ENCODE data around the gene TGFB2. TPM values are rescaled to one million over a fixed set of nuclear protein-coding genes. Genes with fewer than 3 reads are reported as not detected.

The TGFB2 gene
- polyA plus RNA-seq, 2 of the 4 experiments (the other 2 are of a cell fraction), result 29.7 to 65.8 TPM

DNA sequence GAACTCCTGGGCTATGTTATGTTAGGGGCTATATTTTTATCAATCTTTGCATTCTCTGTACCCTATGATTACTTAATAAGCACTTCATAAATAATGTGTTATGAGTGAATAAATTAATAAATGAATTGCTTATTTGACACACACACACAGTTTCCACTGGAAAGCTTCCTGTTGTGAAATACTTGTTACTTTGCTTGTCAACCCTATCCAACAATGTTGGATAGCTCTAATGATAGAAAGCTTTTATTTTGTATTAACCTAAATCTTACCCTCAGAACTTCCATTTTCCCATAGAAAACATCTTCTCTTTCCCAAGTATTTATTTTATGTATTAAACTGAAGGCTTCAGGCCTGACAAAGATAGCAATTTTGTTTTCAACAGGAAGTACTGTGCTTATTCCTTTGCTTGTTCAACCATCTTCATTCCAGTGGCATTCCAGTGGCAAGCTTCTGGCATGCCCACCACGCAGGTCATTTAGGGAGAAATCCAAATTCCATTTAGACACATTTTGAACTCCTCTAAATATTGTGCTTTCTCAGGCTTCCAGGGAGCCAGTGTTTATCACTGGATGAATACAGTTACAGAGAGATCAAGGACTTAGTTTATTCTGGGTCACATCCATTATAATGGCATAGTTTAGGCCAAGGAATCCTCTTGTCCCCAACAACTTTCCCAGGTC lies 134.4 kb downstream of the TGFB2 start:
- H3K9me3 ChIP-seq, result peaks cover 18% of the 10 kb centered on the region; the same call in 2 of the 3 replicates
- CTCF ChIA-PET, result interaction anchor here (1.1 to 1.9 kb wide), 8 partner anchors 11 to 1181 kb away, joined by 3 to 5 read pairs (median 4); partner anchors contain the start of gene TGFB2
- FAIRE-seq, result no peak
- peak overlapping the region; percentile 65 for H3K4me2 ChIP-seq
- ATAC-seq, result peak; percentile 6 to 41; a peak in 3 of 6 replicates
- peak overlapping the region; percentile 86 to 91 for H3K27ac ChIP-seq
- DNase-seq (ENCODE audit: low read depth in 1 of 2, low spot score in 1 of 2), result peak in 1 of 2 experiments; percentile 67
- POLR2A ChIA-PET, result interaction anchor here (0.5 to 3.4 kb wide), 7 partner anchors 19 to 896 kb away, joined by 3 to 38 read pairs (median 9); partner anchors contain the start of gene TGFB2
- no peak overlapping the region for H3K4me3 ChIP-seq
- peaks cover 66% of the 10 kb centered on the region for H3K4me1 ChIP-seq
- 14% methylated on average over 1 of the region's 1 CpG for WGBS (ENCODE audit: missing lambda C conversion rate)
- TF ChIP-seq RAD21 (conservative IDR thresholded peaks at IDR 0.05 in 1 of 2, IDR thresholded peaks at IDR 0.05 in 1 of 2) (no peak; a peak in 1 of 5 replicates), EP300 (IDR thresholded peaks at IDR 0.05) (no peak), KDM1A (IDR thresholded peaks at IDR 0.05; ENCODE audit: low read depth) (no peak), TFCP2L1 (CRISPR knock-in tag; IDR thresholded peaks at IDR 0.05) (no peak), HDAC2 (IDR thresholded peaks at IDR 0.05) (no peak), ZSCAN20 (CRISPR knock-in tag; IDR thresholded peaks at IDR 0.05) (peak; percentile 80; the same call in 1 of the 2 replicates), NFE2L2 (conservative IDR thresholded peaks at IDR 0.05; ENCODE audit: low read length) (no peak), SREBF2 (IDR thresholded peaks at IDR 0.05) (no peak), RCOR1 (IDR thresholded peaks at IDR 0.05; ENCODE audit: low read depth, low read length) (no peak), JUNB (IDR thresholded peaks at IDR 0.05) (no peak), FOXS1 (CRISPR knock-in tag; IDR thresholded peaks at IDR 0.05) (no peak), HOXA7 (CRISPR knock-in tag; IDR thresholded peaks at IDR 0.05) (peak; percentile 77; the same call in 1 of the 2 replicates), GATA3 (IDR thresholded peaks at IDR 0.05; ENCODE audit: borderline replicate concordance) (no peak), FOSB (CRISPR knock-in tag; IDR thresholded peaks at IDR 0.05) (no peak), POLR2A (IDR thresholded peaks at IDR 0.05; ENCODE audit: low read length) (no peak), BHLHE40 (IDR thresholded peaks at IDR 0.05; ENCODE audit: low read depth, low read length) (no peak), HEYL (CRISPR knock-in tag; IDR thresholded peaks at IDR 0.05) (0 out of 2 replicates have a peak, but pooled peaks have one; percentile 53), ZFP36 (IDR thresholded peaks at IDR 0.05; ENCODE audit: borderline replicate concordance, partially characterized antibody) (no peak), CBX2 (IDR thresholded peaks at IDR 0.05; ENCODE audit: borderline replicate concordance, low read depth) (no peak), RFX5 (IDR thresholded peaks at IDR 0.05) (no peak), SMC3 (IDR thresholded peaks at IDR 0.05) (no peak), ZC3H11A (IDR thresholded peaks at IDR 0.05) (no peak), MAZ (IDR thresholded peaks at IDR 0.05; ENCODE audit: borderline replicate concordance, low read depth, low read length) (no peak), JUN (IDR thresholded peaks at IDR 0.05) (no peak), ESRRA (IDR thresholded peaks at IDR 0.05; ENCODE audit: borderline replicate concordance, low read length) (no peak), CEBPB (IDR thresholded peaks at IDR 0.05) (peak; percentile 24 to 43; a peak in 3 of 4 replicates), NPAS2 (CRISPR knock-in tag; IDR thresholded peaks at IDR 0.05; ENCODE audit: borderline replicate concordance) (peak; percentile 44; the same call in 1 of the 2 replicates), ZNF302 (CRISPR knock-in tag; IDR thresholded peaks at IDR 0.05) (0 out of 2 replicates have a peak, but pooled peaks have one; percentile 53), EHF (CRISPR knock-in tag; IDR thresholded peaks at IDR 0.05) (peak; percentile 75), KDM5A (IDR thresholded peaks at IDR 0.05) (no peak), EHMT2 (IDR thresholded peaks at IDR 0.05; ENCODE audit: low read depth) (no peak)
- TF ChIP-seq, protein P1, sequence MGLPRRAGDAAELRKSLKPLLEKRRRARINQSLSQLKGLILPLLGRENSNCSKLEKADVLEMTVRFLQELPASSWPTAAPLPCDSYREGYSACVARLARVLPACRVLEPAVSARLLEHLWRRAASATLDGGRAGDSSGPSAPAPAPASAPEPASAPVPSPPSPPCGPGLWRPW (IDR thresholded peaks at IDR 0.05), result no peak
- TF ChIP-seq, protein P2, sequence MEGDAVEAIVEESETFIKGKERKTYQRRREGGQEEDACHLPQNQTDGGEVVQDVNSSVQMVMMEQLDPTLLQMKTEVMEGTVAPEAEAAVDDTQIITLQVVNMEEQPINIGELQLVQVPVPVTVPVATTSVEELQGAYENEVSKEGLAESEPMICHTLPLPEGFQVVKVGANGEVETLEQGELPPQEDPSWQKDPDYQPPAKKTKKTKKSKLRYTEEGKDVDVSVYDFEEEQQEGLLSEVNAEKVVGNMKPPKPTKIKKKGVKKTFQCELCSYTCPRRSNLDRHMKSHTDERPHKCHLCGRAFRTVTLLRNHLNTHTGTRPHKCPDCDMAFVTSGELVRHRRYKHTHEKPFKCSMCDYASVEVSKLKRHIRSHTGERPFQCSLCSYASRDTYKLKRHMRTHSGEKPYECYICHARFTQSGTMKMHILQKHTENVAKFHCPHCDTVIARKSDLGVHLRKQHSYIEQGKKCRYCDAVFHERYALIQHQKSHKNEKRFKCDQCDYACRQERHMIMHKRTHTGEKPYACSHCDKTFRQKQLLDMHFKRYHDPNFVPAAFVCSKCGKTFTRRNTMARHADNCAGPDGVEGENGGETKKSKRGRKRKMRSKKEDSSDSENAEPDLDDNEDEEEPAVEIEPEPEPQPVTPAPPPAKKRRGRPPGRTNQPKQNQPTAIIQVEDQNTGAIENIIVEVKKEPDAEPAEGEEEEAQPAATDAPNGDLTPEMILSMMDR (IDR thresholded peaks at IDR 0.05), result no peak
- TF ChIP-seq, protein P3, sequence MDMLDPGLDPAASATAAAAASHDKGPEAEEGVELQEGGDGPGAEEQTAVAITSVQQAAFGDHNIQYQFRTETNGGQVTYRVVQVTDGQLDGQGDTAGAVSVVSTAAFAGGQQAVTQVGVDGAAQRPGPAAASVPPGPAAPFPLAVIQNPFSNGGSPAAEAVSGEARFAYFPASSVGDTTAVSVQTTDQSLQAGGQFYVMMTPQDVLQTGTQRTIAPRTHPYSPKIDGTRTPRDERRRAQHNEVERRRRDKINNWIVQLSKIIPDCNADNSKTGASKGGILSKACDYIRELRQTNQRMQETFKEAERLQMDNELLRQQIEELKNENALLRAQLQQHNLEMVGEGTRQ (IDR thresholded peaks at IDR 0.05), result no peak
- TF ChIP-seq, protein P4, sequence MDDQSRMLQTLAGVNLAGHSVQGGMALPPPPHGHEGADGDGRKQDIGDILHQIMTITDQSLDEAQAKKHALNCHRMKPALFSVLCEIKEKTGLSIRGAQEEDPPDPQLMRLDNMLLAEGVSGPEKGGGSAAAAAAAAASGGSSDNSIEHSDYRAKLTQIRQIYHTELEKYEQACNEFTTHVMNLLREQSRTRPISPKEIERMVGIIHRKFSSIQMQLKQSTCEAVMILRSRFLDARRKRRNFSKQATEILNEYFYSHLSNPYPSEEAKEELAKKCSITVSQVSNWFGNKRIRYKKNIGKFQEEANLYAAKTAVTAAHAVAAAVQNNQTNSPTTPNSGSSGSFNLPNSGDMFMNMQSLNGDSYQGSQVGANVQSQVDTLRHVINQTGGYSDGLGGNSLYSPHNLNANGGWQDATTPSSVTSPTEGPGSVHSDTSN (IDR thresholded peaks at IDR 0.05), result no peak
- TF ChIP-seq, protein P5, sequence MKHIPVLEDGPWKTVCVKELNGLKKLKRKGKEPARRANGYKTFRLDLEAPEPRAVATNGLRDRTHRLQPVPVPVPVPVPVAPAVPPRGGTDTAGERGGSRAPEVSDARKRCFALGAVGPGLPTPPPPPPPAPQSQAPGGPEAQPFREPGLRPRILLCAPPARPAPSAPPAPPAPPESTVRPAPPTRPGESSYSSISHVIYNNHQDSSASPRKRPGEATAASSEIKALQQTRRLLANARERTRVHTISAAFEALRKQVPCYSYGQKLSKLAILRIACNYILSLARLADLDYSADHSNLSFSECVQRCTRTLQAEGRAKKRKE (CRISPR knock-in tag; IDR thresholded peaks at IDR 0.05; ENCODE audit: low read depth), result peak; percentile 5; the same call in 1 of the 2 replicates
